ENCODE results near the gene HBG1. TPM values are rescaled to one million over a fixed set of nuclear protein-coding genes. Genes with fewer than 3 reads are reported as not detected.
A peak's percentile ranks its signal among the peaks of the same experiment; 100 is the strongest.

The HBG1 gene
- total RNA-seq, 1 donor from 2014 or later, result not detected

DNA sequence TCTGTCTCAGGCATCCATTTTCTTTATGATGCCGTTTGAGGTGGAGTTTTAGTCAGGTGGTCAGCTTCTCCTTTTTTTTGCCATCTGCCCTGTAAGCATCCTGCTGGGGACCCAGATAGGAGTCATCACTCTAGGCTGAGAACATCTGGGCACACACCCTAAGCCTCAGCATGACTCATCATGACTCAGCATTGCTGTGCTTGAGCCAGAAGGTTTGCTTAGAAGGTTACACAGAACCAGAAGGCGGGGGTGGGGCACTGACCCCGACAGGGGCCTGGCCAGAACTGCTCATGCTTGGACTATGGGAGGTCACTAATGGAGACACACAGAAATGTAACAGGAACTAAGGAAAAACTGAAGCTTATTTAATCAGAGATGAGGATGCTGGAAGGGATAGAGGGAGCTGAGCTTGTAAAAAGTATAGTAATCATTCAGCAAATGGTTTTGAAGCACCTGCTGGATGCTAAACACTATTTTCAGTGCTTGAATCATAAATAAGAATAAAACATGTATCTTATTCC, 31.0 kb upstream of the HBG1 start:
- H2AFZ ChIP-seq (ENCODE audit: low read depth, low read length), result no peak overlapping the region
- no peaks in the 10 kb centered on the region for H3K27me3 ChIP-seq (ENCODE audit: insufficient read depth, low read length)
- H3K36me3 Mint-ChIP-seq (ENCODE audit: low read depth, unreplicated experiment), result no peaks in the 10 kb centered on the region
- H3K4me3 Mint-ChIP-seq (ENCODE audit: unreplicated experiment), result no peak overlapping the region
- H3K4me2 ChIP-seq (ENCODE audit: low read length), result peak overlapping the region; percentile 47
- H3K9ac ChIP-seq (ENCODE audit: low read length), result no peak overlapping the region
- peaks cover 16% of the 10 kb centered on the region for H3K4me1 Mint-ChIP-seq (ENCODE audit: low read depth, unreplicated experiment)
- peak overlapping the region; percentile 46 for H3K27ac ChIP-seq (ENCODE audit: low read depth, low read length)
- no peaks in the 10 kb centered on the region for H3K9me3 ChIP-seq (ENCODE audit: insufficient read depth, low read depth, low read length)
- H3K36me3 ChIP-seq (ENCODE audit: insufficient read depth, low read length), result no peaks in the 10 kb centered on the region
- no peaks in the 10 kb centered on the region for H3K79me2 ChIP-seq (ENCODE audit: insufficient read depth, low read length)
- no peaks in the 10 kb centered on the region for H3K9me3 Mint-ChIP-seq (ENCODE audit: unreplicated experiment)
- DNase-seq (ENCODE audit: low read depth) (peak; percentile 97), FAIRE-seq (peak; percentile 52)
- no peaks in the 10 kb centered on the region for H4K20me1 ChIP-seq (ENCODE audit: insufficient read depth, low read length)
- H3K27ac Mint-ChIP-seq (ENCODE audit: unreplicated experiment), result peak overlapping the region; percentile 89
- peaks cover 8% of the 10 kb centered on the region for H3K4me1 ChIP-seq (ENCODE audit: insufficient read depth, low read length)
- no peak for TF ChIP-seq EZH2 (IDR thresholded peaks at IDR 0.05; ENCODE audit: insufficient read depth, low read length)
- no peaks in the 10 kb centered on the region for H3K27me3 Mint-ChIP-seq (ENCODE audit: low read depth, unreplicated experiment)
- no peak overlapping the region for H3K4me3 ChIP-seq (ENCODE audit: insufficient read depth, low read depth, low read length)

DNA sequence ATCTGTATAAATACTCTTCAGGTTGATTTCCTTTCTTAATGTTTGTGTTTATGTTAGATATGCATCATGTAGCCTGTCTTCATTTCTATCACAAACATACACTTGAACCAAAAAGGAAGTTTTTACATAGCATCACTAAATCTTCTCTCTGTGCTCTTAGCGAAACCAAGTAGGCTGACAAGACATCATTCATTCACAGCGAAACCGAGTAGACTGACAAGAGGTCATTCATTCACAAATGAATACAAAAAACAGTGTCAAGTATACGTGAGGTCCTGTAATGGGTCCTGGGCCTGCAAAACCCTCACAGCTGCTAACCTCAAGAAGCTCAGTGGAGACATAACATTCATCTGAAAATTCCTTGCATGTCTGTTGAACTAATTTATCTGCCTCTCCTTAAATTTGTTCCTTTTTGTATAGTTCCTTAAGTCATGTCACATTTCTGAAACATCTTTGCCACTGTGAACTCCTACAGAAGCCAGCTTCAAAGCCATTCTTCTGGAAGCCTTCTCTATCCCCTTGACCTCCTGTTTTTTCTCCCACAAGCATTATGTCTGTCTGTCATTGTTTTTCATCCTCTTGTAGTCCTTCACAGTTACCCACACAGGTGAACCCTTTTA, 29.9 kb upstream of the HBG1 start:
- peak overlapping the region; percentile 70 for H3K27ac Mint-ChIP-seq (ENCODE audit: unreplicated experiment)
- H3K27me3 Mint-ChIP-seq (ENCODE audit: low read depth, unreplicated experiment), result no peaks in the 10 kb centered on the region
- Histone ChIP-seq H3K9ac (ENCODE audit: low read length) (no peak overlapping the region), H3K79me2 (ENCODE audit: insufficient read depth, low read length) (no peaks in the 10 kb centered on the region), H3K4me3 (ENCODE audit: insufficient read depth, low read depth, low read length) (no peak overlapping the region), H3K4me2 (ENCODE audit: low read length) (no peak overlapping the region), H3K9me3 (ENCODE audit: insufficient read depth, low read depth, low read length) (no peaks in the 10 kb centered on the region), H4K20me1 (ENCODE audit: insufficient read depth, low read length) (no peaks in the 10 kb centered on the region), H3K36me3 (ENCODE audit: insufficient read depth, low read length) (no peaks in the 10 kb centered on the region), H2AFZ (ENCODE audit: low read depth, low read length) (no peak overlapping the region), H3K27ac (ENCODE audit: low read depth, low read length) (peak overlapping the region; percentile 30), H3K27me3 (ENCODE audit: insufficient read depth, low read length) (no peaks in the 10 kb centered on the region), H3K4me1 (ENCODE audit: insufficient read depth, low read length) (peaks cover 8% of the 10 kb centered on the region)
- no peak overlapping the region for H3K4me3 Mint-ChIP-seq (ENCODE audit: unreplicated experiment)
- no peaks in the 10 kb centered on the region for H3K9me3 Mint-ChIP-seq (ENCODE audit: unreplicated experiment)
- no peak for DNase-seq (ENCODE audit: low read depth)
- FAIRE-seq, result peak; percentile 37
- H3K4me1 Mint-ChIP-seq (ENCODE audit: low read depth, unreplicated experiment), result peaks cover 17% of the 10 kb centered on the region
- H3K36me3 Mint-ChIP-seq (ENCODE audit: low read depth, unreplicated experiment), result no peaks in the 10 kb centered on the region
- TF ChIP-seq, protein P1, sequence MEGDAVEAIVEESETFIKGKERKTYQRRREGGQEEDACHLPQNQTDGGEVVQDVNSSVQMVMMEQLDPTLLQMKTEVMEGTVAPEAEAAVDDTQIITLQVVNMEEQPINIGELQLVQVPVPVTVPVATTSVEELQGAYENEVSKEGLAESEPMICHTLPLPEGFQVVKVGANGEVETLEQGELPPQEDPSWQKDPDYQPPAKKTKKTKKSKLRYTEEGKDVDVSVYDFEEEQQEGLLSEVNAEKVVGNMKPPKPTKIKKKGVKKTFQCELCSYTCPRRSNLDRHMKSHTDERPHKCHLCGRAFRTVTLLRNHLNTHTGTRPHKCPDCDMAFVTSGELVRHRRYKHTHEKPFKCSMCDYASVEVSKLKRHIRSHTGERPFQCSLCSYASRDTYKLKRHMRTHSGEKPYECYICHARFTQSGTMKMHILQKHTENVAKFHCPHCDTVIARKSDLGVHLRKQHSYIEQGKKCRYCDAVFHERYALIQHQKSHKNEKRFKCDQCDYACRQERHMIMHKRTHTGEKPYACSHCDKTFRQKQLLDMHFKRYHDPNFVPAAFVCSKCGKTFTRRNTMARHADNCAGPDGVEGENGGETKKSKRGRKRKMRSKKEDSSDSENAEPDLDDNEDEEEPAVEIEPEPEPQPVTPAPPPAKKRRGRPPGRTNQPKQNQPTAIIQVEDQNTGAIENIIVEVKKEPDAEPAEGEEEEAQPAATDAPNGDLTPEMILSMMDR (IDR thresholded peaks at IDR 0.05; ENCODE audit: insufficient read depth, low read depth, low read length), result no peak
- TF ChIP-seq EZH2 (IDR thresholded peaks at IDR 0.05; ENCODE audit: insufficient read depth, low read length), result no peak

DNA sequence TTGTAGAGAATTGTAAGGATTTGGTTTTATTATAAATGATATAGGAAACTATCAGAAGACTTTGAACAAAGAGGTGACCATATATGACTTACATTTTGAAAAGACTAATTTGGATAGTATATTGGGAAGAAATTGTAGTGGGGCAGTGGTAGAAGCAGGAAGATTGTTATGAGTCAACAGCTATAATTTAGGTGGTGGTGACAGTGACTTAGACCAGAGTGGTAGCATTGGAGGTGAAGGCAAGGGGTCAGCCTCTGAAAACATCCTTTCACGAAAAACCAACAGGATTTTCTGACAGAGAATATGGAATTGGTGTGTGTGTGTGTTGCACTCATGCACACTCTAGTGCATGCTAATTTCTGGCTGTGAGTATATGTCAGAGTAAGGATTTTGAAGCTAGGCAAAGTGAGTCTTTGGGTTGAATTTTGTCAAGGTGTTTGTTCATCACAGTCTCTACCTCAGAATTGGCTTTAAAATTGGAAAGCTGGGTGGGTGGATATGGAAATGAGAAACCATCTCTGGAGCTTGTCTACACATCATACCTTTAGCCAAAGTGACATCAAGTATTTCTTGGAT, 28.2 kb upstream of the HBG1 start:
- H3K4me3 Mint-ChIP-seq (ENCODE audit: unreplicated experiment), result no peak overlapping the region

More for the DNA sequence above, 28.2 kb upstream of the HBG1 start:
- Histone ChIP-seq H2AFZ (ENCODE audit: low read depth, low read length) (no peak overlapping the region), H3K79me2 (ENCODE audit: insufficient read depth, low read length) (no peaks in the 10 kb centered on the region), H3K9me3 (ENCODE audit: insufficient read depth, low read depth, low read length) (no peaks in the 10 kb centered on the region), H3K4me1 (ENCODE audit: insufficient read depth, low read length) (peaks cover 8% of the 10 kb centered on the region), H3K27ac (ENCODE audit: low read depth, low read length) (no peak overlapping the region), H3K4me3 (ENCODE audit: insufficient read depth, low read depth, low read length) (no peak overlapping the region), H3K4me2 (ENCODE audit: low read length) (no peak overlapping the region), H3K27me3 (ENCODE audit: insufficient read depth, low read length) (no peaks in the 10 kb centered on the region), H3K36me3 (ENCODE audit: insufficient read depth, low read length) (no peaks in the 10 kb centered on the region), H4K20me1 (ENCODE audit: insufficient read depth, low read length) (no peaks in the 10 kb centered on the region), H3K9ac (ENCODE audit: low read length) (no peak overlapping the region)
- H3K27me3 Mint-ChIP-seq (ENCODE audit: low read depth, unreplicated experiment), result no peaks in the 10 kb centered on the region
- no peak for DNase-seq (ENCODE audit: low read depth)
- H3K4me1 Mint-ChIP-seq (ENCODE audit: low read depth, unreplicated experiment), result peaks cover 22% of the 10 kb centered on the region
- H3K27ac Mint-ChIP-seq (ENCODE audit: unreplicated experiment), result no peak overlapping the region
- H3K9me3 Mint-ChIP-seq (ENCODE audit: unreplicated experiment), result no peaks in the 10 kb centered on the region
- H3K36me3 Mint-ChIP-seq (ENCODE audit: low read depth, unreplicated experiment), result no peaks in the 10 kb centered on the region
- no peak for FAIRE-seq
- TF ChIP-seq, protein P1 (IDR thresholded peaks at IDR 0.05; ENCODE audit: insufficient read depth, low read depth, low read length), result no peak
- TF ChIP-seq EZH2 (IDR thresholded peaks at IDR 0.05; ENCODE audit: insufficient read depth, low read length), result no peak

Measured in astrocyte (in vitro differentiated cells and primary cell).